Left renal cortex interstitium (tissue), 4 donors: ENCODE data around the gene TRAP1. TPM values are rescaled to one million over a fixed set of nuclear protein-coding genes. Genes with fewer than 3 reads are reported as not detected.
A peak's percentile ranks its signal among the peaks of the same experiment; 100 is the strongest.
"Not testable (repeated sequence)": the region's sequence is repeated elsewhere in the genome, so short reads cannot be mapped to it uniquely, and the experiment has no call there.

Experiments
- DNase-seq, 4 donors: peaks; one replicate each; pipeline ENCODE4 v3.0.0-alpha.2; 2013; ENCODE audit warnings: low read depth in 4 of 4, low spot score in 2 of 4, missing footprints in 1 of 4
- polyA plus RNA-seq, 4 donors: library from polyadenylated mRNA; unstranded; fragments of 120-200 nt; gene quantifications; one replicate each; pipeline ENCODE4 v1.2.1, GENCODE V29; 2013; ENCODE audit not compliant: insufficient read length in 4 of 4

TRAP1 gene
- polyA plus RNA-seq, 4 donors, result 94.7 to 121 (median 109) TPM

DNA sequence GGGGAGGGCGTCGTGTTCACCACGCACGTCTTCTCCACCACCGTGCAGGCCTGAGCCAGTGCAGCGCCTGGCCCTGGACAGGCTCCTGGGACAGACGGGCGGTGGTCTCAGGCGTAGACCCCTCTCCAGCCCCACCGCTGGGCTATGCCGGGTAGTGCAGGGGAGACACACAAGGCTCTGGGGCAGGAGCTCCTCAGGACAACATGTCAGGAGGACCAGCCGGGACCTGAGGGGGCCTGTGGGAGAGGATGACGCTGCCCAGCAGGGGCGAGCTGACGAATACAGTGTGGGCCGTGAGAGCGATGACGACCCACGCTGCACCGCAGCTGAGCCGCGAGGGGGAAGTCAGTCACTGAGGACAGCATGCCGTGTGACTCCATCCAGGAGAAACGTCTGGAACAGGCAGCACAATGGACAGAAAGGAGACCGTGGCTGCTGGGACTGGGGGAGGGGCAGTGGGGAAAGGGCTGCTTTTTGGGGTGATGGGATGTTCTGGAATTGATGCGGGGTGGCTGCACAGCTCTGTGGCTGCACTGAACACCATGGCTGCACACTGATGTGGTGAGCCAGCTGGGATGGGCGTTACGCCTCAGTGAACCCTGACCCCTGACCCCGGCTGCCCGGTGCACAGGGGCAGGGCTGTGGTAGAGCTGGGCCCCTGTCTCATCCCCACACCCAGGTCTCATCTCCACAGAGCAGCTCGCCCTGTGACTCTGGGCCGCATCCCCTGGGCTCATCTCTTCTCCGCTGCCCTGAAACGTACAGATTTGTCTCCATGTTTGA lies 42.6 kb downstream of the TRAP1 start:
- no peak for DNase-seq

GRCh38 chr16:3673676-3674377 lies 43.5 kb downstream of the TRAP1 start:
- no peak for DNase-seq

- DNase-seq, result no peak
Observed at GRCh38 chr16:3673201-3673600, 44.1 kb downstream of the TRAP1 start.

GRCh38 chr16:3672571-3673041 lies 44.7 kb downstream of the TRAP1 start:
- no peak for DNase-seq

DNA sequence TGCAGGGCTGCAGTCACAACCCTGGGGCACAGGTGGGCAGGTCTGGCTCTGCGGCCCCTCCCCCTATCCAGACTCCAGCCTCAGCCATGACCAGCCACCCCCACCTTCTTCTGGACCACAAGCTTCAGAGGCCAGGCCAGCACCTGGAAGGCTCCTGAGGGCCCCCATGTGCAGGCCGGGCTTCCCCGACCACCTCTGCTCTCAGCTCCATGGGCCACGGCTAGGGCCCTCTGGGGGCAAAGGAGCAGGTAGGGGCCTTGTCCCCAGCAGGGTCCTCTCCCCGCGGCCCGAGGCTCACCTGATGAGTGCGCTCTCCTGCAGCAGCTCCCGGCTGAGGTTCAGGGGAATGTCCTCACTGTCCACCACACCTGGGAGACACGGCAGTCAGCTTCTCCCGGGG lies 45.9 kb downstream of the TRAP1 start:
- no peak for DNase-seq

DNA sequence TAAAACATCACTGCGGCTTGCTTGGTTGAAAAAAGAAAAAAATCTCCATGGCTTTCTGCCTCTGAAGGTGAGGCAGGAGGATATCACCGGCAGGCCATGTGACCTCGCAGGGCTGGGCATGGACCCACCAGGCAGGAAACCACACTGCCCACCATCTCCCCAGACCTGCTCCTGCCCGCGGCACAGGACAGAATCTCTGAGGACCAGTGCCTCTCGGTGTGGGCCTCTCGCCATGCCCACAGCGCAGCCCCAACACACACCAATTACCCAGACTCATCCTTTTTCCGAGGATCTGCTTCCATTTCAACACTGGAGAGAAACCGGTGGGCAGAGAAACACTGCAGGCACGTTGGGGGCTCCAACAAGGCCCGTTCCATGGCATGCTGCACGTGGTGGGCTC lies 46.6 kb downstream of the TRAP1 start:
- no peak for DNase-seq

DNA sequence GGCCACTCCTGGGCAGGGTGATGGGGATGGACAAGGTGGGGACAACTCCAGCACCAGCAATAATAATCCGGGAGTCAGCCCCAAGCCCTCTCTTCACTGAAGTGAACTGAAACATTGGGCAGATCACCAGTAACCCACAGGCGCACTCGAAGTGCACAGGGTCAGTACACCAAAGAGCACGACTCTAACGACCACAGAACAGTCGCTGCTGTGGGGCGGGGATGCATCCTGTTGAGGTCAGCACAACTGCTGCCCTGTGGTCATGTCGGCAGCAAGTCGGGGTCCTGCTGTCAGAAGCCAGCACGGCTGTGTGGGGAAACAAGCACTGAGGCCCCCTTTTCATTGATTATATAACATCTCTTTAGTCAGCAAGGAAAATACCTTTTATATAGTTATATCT lies 48.2 kb downstream of the TRAP1 start:
- no peak for DNase-seq

- DNase-seq, result no peak
Observed at GRCh38 chr16:3668626-3669025, 48.7 kb downstream of the TRAP1 start.

DNA sequence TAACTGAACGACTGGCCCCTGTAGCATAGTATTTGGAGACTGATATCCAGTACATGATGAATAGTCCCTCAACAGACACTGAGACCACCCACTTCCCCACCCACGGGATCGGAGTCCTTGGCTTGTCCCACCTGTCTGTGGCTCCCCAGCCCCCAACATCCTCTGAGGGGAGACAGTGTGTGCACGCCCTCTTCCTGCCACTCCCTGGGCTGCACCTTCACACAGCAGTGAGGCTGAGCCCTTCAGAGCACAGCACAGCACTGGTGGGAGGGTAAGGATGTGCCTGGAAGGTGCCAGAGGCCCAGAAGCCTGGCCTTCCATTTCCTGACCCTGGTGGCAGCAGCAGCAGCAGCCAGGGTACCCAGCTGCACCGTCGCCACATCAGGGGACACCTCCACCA lies 51.8 kb downstream of the TRAP1 start:
- no peak for DNase-seq

DNA sequence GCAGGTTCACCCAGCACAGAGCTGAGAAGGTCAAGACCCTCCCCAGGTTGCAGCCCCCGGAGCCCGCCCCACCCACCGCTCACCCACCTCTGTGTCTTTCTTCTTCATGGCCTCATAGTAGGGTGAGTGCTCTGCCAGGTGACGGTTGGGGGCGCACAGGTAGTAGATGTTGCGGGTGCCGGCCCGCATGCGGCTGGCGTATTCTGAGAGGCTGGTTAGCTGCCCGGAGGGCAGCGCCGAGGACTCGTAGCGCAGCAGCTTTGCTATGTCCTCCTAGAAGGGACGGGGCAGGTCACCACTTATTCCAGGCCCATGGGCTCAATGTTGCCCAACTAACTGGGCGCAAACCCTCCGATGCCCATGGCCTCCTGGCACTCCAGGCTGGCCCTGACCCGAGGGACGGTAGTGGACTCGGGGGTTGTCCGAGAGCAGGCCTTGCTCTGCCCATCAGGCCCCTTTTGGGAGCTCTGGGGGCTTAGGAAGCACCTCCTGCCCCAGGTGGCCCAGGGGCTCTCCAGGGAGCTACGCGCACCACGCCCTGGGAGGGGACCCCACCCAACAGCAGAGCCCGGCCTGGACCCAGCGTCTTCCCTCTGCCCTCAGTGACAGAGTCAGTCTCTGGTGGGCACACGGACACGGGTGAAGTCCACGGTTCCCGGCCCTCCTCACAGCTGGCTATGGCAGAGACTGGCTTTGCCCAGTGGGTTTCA lies 53.0 kb downstream of the TRAP1 start:
- no peak for DNase-seq

- DNase-seq, result no peak
Observed at GRCh38 chr16:3662601-3663000, 54.7 kb downstream of the TRAP1 start.

GRCh38 chr16:3661922-3662321 lies 55.4 kb downstream of the TRAP1 start:
- DNase-seq, result no peak

GRCh38 chr16:3661311-3661710 lies 56.0 kb downstream of the TRAP1 start:
- DNase-seq, result no peak

DNA sequence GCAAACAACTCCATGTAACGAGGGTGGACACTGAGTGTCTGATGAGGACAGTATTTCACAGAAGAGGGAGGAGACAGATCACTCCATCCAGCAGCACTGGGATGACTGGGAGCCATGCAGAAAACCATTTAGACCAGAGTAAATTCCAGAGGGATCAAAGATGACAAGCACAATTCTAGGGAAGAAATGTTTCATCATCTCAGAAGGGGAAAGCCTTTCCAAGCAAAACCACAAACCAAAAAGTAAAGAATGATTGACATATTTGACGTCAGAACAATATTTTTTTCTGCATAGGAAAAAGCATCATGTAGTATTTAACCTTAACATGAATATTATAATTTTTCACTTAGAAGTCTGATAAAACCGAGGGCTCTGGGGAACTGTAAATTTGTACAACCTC lies 58.1 kb downstream of the TRAP1 start:
- DNase-seq, result no peak

- no peak for DNase-seq
Observed at GRCh38 chr16:3656491-3657468, 60.5 kb downstream of the TRAP1 start.

GRCh38 chr16:3656160-3656490 lies 61.2 kb downstream of the TRAP1 start:
- not testable (repeated sequence) for DNase-seq

- DNase-seq, result no peak
Observed at GRCh38 chr16:3655396-3656159, 61.7 kb downstream of the TRAP1 start.

- no peak for DNase-seq
Observed at GRCh38 chr16:3655030-3655395, 62.3 kb downstream of the TRAP1 start.

- peak in 1 of 4 donors; percentile 30 for DNase-seq
Observed at GRCh38 chr16:3654249-3654991, 62.9 kb downstream of the TRAP1 start, which contains the start of gene DNASE1. TSS of gene DNASE1 (plus strand) at chr16:3654691. CDS start at chr16:3655374, 683 bp downstream.
